Uterus (tissue), 2 donors: ENCODE data around the gene NAV1.

ENCODE experiments used
- CTCF ChIP-seq, 4 experiments: fragments of 200-600 bp in 2 of 4; fragments of 450-650 bp in 2 of 4; sonication (generic) in 2 of 4; IDR thresholded peaks; one replicate each; pipeline ENCODE4 v1.5.1; 2016 to 2019; ENCODE audit warnings: antibody characterized with exemption in 4 of 4, mild to moderate bottlenecking in 2 of 4, moderate library complexity in 1 of 4
- POLR2A ChIP-seq, 2 donors: fragments of 450-650 bp; IDR thresholded peaks; one replicate each; pipeline ENCODE4 v1.6.1; 2016; ENCODE audit warnings: antibody characterized with exemption in 2 of 2, mild to moderate bottlenecking in 1 of 2, moderate library complexity in 1 of 2

- TF ChIP-seq CTCF (IDR thresholded peaks at IDR 0.05) (peak; percentile 95 to 99 (median 98)), POLR2A (IDR thresholded peaks at IDR 0.05) (no peak)
Measured at GRCh38 chr1:201559679-201560162, 20.8 kb downstream of the NAV1 start.
